Measurements from ENCODE around the gene RNPEPL1.

Gene RNPEPL1

DNA sequence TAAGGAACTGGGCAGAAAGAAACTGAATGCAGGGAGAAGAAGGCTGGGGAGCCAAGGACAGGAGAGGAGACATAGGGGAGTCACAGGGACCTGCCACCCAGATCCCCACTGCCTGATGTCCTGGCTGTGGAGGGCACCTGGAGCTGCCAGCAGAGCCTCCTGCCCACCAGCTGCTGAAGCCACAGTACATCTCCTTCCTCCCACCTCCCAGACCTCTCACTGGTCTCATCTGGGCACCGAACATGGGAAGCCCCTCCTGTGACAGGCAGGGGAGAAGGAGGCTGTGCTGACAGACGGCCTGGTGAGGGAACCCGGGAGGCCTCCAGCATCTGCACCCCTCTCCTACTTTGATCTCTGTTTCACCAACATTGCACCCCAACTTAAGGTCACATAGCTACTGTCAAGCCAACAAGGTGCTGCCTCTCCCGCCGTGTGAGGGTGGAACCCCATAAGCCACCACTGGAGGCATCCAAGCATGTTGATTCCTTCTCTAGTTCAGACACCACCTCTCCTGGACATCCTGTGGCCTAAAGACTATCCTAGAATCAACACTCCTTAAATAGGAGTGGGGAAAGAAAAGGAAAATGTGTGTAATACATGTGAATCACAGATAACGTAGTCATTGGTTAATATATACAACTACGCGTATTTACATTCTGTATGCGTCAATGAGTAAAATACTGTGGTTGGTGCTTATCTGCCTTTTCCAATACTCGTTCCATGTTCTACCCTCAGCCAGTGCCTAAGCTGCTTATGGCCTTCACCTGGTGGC lies 3.5 kb upstream of the RNPEPL1 start:
- no peak for DNase-seq (ENCODE audit: low spot score)

DNA sequence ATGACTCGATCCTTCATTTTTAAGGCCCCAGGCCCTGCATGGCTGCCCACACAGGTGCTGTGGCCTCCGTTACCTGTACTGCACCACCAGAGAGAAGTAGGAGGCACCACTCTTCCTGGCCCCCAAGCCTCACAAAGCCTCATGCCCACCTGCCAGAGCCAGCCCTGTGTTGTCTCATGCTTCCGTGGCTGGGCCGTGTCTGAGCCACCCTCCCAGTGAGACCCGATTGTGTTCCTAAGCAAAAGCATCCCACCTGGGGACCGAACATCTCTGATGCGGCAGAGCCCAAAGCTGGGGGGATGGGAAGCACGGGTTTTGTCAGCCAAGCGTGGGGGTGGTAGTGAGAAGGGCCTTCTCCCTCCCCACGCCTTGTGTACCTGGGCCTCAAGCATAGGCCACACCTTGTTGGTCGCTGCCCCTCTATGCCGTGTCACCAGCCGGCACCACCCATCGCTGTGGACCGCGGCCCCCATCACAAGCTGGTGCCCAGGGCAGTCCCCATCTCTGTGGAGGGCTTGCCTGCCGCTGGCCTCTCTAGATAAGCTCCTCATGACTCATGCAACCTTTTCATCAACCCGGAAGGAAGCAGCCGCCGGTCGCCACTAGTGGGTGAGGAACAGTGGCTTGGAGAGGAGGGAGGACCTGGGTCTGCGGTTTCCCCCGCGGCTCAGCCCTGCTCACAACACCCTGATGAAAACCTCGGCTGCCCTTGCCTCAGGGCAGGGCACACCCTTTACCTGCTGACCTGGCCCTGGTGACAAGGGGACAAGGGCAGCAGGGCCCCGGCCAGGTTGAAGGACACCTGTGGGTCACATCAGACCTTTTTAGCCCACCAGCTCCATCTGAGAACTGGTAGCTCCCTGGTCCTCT lies 2.7 kb upstream of the RNPEPL1 start:
- DNase-seq (ENCODE audit: low spot score): peak; percentile 94

DNA sequence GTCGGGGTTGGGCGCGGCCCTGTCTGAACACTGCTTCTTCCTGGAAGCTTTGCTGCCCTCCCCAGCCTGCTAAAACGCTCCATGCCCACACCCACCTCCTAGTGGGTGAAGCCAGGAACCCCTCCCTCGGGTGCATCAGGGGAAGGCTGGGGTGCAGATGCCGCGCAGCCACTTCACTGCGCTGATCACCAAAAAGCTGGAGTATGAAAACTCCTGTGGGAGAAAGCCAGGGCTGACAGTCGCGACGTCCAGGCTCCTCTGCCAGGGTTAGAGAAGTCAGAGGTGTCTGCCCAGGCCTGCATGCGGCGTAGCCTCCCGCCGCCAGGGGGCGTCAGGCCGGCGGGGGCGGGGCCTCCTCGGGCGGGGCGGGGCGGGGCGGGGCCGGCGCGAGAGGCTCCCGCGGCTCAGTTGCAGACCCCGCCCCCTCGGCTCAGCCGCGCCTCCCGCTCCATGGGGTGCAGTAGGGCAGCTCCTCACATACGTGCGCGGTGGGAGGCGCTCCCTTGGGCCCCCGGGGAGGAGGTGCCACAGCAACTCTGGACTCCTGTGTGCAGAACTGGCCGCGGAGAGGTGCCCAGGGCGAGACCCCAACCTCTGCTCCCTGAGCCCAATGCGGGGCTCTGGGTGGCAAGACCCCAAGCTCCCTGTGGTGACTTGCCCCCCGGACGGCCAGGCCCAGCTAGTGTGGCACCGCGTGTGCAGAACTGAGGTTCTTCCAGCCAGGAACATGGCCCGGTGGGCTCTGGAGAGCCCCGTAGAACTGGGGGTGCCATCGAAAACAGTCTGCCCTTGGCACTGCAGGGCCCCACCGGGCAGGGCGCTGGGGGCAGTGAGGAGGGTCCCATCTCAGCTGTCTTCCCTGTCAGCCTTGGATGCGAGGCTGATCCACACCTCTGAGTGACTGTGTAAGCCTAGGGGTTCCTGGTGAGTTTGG lies 1.8 kb upstream of the RNPEPL1 start:
- DNase-seq (ENCODE audit: low spot score): peak; percentile 92

DNA sequence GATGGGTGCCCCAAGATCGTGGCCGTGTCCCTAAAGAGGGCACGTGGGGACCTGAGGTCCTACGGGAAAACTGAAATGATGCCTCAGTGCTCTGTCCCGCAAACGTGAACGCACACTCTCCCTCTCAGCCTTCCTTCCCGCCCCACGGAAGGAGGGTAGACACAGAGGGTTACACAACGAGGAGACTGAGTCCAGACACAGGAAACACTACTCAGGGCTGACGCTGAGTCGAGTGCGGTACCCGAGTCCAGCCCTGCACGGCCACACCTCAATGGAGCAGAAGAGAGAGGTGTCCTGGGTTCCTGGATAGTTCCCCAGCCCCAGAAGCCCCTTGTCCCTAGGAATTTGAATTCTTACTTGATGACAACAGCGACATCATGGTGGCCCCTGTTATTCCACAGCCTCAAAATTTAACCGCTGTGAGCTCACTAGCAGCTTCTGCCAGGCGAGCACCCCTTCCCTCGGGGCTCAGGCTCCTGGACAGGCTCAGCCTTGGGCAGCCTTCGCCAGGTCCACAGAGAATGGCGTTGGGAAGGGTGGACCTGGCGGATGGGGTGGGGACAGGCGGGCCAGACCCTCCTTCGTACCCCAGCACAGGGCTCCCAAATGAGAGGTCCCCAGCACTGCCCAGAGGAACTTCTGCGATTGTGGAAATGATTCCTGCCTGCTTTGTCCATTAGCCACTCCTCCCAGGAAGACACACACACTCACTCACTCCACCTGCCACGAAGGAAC lies 980 bp upstream of the RNPEPL1 start:
- peak; percentile 27 for DNase-seq (ENCODE audit: low spot score)

DNA sequence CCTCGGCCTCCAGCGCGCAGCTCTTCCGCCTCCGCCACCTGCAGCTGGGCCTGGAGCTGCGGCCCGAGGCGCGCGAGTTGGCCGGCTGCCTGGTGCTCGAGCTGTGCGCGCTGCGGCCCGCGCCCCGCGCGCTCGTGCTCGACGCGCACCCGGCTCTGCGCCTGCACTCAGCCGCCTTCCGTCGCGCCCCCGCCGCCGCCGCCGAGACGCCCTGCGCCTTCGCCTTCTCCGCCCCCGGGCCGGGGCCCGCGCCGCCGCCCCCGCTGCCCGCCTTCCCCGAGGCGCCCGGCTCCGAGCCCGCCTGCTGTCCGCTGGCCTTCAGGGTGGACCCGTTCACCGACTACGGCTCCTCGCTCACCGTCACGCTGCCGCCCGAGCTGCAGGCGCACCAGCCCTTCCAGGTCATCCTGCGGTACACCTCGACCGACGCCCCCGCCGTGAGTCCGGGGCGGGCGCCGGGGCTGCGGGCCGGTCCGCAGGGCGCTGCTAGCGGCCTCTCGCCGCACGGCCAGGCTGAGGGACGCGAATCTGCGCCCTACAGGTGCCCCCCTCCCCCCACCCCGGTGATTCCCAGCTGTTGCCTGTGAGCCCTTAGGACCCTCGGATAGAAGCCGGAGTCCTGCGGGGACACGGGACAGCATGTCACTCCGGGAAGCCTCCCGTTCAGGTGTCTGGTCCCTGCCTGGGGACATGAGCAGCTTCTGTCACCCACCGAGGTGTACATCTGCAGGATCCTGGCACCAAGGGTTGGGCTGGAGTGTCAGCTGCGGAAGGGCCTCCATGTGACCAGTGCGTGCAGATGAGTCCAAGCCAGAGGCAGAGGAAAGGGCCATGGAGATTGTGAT lies 616 bp downstream of the RNPEPL1 start:
- DNase-seq (ENCODE audit: low spot score): peak; percentile 74

DNA sequence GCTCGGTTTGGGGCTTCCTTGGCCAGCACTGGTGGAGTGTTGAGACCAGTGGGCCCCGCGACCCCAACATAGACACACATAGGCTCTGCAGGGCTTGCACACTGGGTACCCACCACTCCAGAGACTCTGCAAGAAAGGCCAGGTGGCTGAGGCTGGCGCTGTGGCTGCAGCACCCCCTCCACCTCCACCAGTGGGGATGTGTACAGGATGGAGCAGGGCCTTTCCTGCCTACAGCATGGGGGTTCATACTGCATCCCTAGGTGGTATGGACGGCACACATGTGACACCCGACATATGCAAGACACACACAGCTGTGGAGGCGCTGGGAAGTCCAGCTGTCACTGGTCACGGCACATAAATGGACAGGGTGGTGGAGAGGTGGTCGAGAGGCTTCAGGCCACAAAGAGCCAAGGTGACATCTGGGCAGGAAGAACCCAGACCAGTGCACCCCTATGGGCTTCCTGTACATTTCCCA lies 1.3 kb downstream of the RNPEPL1 start:
- no peak for DNase-seq (ENCODE audit: low spot score)

DNA sequence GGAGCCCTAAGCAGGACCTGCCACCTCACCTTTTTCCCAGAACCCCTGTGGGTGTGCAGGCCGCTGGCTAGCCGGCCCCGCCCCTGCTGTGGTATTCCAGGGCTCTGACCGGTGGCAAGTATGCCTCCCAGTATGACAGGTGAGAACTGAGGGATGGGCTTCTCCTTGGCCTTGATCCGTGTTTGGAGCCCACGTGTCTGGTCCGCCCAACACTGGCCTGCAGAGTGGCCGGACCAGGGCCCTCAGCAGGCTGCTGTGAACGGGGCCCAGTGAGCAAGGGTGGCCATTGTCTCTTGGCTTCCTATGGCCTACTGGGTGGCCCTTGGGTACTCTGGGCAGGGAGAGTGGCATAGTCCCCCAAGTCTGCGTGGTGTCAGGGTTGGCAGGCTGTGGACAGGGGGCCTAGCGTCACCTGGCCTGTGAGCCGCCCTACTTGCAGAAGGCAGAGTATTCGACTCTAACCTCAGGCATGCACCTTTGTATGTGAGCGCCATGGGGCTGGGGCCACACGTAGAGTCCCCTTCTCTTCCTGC lies 1.8 kb downstream of the RNPEPL1 start:
- DNase-seq (ENCODE audit: low spot score): peak; percentile 30

DNA sequence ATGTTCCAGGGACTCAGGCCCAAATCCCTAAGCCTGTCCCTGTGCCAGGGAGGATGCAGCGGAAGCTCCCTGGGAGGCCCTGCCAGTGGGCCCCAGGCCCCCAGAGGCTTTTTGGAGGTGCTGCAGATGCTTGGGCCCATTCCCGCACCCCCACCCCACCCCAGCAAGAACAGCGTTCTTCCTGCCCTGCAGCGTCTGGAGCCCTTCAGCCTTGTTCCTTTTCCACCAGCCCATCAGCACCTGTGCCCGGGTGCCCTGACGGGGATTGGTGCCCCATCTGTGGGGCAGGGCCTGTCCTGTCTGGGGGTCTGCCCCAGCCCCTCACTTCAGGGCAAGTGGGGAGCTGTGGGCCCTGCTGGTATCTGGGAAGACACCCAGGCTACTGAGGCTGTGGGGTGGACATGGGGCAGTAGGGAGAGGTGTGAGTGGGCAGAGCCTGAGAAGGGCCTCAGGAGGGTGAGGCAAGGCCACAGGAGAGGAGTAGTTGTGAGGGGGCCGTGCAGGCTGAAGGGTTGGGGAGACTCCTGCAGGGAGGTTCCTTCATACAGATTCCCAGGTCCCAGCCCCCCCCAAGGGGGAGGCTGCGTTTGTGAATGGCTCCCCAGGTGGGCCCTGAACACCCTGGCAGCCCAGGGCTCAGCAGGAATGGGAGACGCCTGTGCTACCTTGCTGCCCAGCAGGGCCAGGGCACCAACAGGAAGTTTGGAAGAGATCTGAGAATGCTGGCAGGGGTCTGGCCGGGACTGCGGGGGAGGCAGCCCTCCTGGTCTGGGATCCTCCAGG lies 2.4 kb downstream of the RNPEPL1 start:
- no peak for DNase-seq (ENCODE audit: low spot score)

DNA sequence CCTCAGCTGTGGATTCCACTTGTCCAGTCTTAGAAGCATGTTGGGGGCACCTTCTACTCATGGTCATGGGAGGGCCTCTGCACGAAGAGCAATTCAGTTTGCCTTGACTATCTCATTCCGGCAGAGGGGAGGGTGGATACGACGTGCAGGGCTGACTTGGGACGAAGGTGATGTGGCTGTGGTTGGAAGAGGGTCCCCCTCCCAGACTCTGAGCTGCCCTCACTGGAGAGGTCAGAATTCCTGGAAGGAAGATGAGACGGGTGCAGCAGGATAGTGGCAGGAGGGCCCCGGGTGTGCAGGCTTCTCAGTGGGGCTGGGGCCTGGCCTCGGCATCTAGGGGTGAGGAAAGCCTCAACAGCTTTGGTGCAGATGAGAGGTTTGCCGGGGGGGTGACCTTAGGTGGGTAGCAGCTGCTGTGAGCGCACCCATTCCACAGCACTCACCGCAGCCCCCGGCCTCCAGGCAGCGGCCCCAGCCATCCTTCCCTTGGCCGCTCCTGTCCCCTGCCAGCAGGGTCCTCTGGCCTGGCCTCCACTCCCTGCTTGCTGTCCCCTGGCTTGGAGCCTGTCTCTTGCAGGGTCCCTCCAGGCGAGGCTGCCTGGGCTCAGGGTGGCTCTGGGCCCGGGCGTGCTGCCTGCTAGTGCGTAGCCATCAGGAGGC lies 3.2 kb downstream of the RNPEPL1 start:
- no peak for DNase-seq (ENCODE audit: low spot score)

DNA sequence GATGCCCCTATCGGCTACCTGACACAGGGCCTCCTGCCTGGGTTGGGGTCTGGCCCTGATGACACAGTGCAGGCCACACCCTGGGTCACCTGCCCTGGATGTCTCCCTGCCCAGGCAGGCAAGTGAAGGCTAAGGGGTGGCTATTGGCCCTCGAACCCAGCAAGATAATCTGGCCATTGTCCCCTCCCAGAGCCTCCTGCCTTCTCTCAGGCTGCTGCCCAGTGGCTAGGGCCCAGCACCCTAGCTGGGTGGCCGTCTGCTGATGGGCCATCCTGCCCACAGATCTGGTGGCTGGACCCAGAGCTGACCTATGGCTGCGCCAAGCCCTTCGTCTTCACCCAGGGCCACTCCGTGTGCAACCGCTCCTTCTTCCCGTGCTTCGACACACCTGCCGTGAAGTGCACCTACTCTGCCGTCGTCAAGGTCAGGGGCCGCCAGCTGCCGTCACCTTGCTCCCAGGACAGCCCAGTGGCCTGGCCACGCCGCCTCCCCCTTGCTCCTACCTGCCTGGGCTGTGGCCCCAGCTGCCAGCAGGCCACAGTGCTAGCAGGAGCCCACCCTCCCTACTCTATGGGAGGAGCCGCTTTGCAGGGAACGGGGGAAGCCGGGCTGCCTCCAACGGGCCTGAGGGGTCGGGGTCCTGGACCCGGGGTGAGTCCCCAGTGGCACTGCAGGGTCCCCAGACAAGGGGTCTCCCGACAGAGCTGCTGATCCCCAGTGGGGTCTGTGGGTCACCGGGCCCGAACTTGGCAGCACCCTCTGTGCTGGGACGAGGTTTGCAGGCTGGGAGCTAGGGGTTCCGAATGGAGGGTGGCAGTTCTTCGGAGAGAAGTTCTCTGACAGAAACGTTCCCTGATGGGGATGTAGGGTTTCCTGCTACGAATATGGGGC lies 4.1 kb downstream of the RNPEPL1 start:
- no peak for DNase-seq (ENCODE audit: low spot score)

DNA sequence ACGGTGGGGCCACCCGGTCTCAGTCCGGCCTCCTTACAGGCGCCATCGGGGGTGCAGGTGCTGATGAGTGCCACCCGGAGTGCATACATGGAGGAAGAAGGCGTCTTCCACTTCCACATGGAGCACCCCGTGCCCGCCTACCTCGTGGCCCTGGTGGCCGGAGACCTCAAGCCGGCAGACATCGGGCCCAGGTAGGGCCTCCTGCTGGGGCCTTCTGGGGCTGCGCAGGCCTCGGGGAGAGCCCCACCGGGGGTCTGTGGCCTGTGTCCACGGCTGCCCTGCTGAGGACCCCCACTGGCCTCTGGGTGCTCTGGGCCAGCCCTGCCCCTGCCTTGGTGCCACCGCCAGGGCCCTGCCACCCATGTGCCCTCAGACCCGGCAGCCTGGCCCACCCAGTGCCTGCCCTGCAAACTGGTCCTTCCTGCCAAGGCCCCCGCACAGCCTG lies 4.8 kb downstream of the RNPEPL1 start:
- no peak for DNase-seq (ENCODE audit: low spot score)

DNA sequence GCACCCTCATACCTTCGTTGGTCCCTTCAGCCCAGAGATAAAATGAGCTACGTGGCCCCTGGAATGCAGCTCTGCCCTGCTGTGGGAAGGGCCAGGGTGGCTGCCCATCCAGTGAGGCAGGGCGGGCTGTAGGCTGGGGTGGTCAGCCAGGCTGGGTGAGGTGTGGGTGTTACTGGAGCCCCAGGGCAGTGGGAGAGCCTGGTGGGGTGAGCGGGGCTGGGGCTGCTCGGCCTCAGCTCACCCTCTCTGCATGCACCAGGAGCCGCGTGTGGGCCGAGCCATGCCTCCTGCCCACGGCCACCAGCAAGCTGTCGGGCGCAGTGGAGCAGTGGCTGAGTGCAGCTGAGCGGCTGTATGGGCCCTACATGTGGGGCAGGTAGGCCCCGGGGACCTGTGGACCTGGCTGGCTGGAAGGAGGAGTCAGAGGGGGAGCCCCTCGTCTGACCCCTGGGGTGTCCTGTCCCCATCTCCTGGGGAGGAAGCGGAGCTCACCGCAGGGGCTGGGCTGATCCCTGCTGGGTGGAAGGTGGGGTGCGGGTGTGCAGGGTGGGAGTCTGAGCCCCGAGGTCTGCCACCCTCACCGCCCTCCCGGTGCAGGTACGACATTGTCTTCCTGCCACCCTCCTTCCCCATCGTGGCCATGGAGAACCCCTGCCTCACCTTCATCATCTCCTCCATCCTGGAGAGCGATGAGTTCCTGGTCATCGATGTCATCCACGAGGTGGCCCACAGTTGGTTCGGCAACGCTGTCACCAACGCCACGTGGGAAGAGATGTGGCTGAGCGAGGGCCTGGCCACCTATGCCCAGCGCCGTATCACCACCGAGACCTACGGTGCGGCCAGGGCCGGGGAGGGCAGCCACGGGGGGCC lies 5.5 kb downstream of the RNPEPL1 start:
- no peak for DNase-seq (ENCODE audit: low spot score)

DNA sequence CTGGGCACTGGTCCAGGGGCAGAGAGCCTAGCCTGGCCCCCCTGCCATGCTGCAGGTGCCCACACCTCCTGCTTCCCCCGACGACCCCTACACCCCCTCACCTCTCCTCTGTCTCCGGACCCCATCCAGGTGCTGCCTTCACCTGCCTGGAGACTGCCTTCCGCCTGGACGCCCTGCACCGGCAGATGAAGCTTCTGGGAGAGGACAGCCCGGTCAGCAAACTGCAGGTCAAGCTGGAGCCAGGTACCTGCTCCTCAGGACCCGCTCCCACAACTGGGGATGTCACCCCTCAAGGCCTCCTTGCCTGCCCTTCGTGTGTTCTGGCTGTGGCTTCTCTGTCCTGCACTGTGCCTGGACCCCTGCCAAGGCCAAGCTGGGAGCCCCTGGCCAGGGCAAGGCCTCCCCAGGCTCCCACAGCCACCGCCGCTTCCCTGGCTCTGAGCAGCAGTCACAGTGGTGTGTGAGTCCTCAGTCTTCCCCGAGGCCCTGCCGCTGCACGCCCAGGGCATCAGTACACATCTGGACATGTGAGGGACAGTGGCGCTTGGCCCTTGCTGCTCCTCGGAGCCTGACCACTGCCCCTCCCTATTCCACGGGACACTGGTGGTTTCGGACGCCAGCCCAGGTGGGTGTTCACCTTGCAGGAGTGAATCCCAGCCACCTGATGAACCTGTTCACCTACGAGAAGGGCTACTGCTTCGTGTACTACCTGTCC lies 6.3 kb downstream of the RNPEPL1 start:
- DNase-seq (ENCODE audit: low spot score): no peak

DNA sequence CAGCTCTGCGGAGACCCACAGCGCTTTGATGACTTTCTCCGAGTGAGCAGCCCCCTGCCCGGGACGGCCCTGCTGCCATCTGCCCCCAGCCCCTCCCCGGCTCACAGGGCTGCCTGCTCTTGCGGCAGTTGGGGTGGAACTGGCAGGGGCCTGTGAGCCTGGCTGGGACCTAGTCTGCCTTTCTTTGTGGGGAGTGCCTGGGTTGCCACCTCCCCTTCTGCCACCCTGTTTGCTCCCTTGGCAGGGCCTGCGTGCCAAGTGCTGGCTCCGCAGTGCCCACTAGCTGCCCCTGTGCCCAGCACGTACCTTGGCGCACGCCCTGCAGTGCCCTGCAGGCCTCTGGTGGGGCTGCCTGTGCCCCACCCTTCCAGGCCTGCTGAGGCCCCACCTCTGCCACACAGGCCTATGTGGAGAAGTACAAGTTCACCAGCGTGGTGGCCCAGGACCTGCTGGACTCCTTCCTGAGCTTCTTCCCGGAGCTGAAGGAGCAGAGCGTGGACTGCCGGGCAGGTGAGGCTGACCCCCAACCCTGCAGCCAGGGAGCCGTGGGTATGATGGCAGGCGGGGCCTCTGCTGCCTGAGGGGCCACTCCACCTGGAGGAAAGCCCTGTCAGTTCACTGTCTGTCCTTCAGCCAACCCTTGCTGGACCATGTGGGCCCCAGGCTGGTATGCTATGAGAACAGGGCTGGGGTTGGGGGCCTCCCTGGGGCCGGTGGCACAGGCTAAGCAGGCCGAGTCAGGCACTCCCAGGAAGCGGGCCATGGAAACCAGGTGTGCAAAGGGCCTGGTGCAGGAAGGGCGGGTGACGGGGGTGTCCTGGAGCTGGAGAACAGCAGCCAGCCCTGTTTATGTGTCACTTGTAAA lies 7.0 kb downstream of the RNPEPL1 start:
- DNase-seq (ENCODE audit: low spot score): no peak

DNA sequence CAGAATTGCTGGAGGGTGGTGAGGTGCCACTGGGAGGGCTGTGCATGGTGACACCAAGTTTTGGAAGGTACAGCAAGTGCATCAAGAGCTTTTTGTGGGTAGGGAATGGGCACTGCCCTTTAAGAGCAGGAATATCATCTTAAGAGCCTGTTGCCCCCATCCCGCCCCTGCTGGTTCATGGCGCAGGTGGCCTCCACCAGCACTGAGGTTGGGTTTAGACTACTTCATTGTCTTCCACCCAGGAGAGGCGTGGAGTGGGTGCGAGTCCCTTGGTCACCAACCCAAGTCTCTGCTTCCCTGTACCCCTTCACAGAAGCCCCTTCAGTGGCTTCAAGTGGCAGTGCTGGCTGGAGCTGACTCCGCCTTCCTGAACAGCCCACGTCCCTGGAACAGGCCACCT lies 7.8 kb downstream of the RNPEPL1 start:
- DNase-seq (ENCODE audit: low spot score): no peak
